ENCODE data around the gene PRKCE.

PRKCE gene

DNA sequence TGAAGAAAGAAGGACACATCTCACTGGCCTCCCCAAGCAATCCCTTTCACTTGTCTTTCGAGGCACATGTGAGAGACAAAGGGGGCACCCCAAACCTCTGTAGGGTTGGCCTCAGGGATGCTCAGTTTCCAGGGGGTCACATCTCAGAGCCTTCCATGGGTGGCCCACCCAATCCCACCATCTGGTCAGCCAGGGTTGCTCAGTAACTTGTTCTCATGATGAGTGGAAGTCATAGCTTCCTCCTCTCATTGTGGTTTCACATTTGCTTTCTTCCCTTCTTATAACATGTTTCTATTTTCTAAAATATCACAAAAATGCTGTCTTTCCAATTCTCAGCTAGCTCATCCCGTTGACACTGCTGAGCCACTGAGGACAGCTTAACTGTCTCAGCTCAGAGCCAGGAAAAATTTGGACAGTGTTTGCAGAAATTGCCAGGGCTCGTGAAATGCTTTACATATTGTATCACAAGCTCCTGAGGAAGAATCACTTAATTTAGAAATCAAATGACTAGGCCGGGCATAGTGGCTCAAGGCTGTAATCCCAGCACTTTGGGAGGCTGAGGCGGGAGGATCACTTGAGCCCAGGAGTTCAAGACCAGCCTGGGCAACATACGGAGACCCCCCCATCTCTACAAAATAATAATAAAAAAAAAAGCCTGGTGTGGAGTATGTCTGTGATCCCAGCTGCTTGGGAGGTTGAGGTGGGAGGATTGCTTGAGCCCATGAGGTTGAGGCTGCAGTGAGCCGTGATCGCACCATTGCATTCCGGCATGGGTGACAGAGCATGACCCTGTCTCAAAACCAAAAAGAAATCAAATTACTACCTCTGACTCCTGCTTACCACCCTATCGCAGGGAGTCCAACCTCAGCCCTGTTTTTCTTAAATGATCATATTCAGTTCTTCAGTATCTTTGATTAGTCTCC, 129.3 kb downstream of the PRKCE start:
- DNase-seq (ENCODE audit: low read depth in 2 of 2): no peak

GRCh38 chr2:45781464-45781811, 130.0 kb downstream of the PRKCE start:
- no peak for DNase-seq (ENCODE audit: low read depth in 2 of 2)

DNA sequence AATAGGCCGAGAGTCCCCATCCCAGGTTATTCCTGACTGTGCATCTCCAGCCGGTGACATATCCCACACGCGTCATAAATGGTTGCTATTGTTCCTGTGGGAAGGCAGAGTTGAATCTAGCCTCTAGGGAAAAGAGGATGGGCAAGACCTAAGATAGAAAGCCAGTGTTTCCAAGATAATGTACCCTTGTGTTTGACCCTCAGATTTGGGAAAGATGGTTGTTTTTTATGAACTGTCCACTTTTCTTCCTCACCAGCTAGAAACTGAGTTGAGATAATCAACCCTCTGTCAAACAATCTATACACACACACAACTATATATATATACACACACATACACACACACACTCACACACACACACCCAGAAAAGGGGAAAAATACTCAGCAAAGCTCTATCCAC, 131.0 kb downstream of the PRKCE start:
- no peak for DNase-seq (ENCODE audit: low read depth in 2 of 2)

DNA sequence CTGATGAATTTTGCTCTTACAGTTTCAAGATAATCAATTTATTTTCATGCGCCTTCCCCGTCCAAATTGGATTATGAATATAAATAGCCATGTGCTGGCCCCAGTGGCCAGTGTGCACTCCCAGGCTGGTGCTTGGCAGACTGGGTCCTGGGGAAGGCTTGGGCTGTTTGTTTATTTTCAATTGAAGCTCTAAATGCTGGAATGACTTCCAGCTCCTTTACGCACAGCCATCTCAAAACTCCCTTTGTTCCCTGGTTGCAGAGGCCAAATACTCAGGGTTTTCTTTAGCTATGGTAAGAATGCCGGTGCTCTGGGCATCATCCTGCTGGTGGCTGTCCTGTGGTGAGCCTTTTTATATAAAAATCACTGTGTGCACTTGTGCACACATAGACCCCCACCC, 131.5 kb downstream of the PRKCE start:
- DNase-seq (ENCODE audit: low read depth in 2 of 2): no peak

DNA sequence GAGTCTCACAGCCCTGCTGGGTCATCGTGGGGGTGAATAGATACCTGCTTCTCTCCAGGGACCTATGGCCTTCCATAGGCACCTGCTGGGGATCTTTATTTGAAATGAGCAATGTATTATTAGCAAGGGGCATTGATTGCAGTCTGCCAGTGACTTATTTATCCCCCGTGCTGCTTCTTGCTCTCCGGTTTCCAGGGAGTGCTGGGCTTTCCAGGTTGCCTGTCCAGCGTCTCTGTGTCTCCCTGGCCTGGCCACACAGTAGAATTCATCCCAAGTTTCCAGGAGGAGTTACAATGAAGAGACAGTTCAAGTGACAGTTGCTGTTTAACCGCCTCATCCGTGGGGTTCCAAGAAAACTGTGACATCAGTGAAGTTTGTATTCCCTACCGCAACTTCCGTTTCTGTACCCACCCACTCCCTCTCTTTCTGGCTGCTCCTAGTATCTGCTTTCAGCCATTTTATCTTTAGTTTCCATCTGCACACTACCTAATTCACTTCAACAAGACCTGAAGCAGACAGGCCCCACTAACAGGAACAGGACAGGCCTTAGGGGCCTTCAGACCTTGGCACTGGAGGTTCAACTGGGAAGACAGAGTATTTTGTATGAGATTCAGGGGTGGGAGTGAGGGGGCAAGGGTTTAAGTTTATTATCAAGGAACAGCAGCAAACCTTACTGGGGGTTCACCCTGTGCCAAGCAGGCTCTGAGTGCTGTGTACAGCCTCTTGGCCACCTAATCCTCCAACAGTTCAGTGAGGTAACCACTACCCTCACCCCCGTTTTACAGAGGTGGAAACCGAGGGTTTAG, 134.8 kb downstream of the PRKCE start:
- DNase-seq (ENCODE audit: low read depth in 2 of 2): no peak

GRCh38 chr2:45786836-45787357, 135.4 kb downstream of the PRKCE start:
- DNase-seq (ENCODE audit: low read depth in 2 of 2): no peak

DNA sequence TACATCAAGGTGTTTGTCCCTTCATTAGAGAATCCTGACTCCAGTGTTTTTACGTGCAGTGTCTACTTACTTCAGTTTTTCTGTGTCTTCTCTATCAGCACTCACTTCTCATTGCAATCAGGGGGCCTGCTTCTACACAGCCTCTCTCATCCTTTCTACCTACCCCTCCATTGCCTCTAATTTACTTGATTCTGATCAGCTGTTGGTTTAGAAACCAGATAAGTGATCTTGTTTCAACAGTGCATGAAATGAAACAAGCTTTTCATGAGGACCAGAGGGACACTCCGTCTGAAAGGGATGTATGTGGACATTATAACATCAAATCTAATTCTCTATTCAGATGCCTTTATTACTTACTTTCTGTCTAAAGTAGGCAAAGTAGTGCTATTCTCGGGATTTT, 136.9 kb downstream of the PRKCE start:
- DNase-seq (ENCODE audit: low read depth in 2 of 2): no peak

DNA sequence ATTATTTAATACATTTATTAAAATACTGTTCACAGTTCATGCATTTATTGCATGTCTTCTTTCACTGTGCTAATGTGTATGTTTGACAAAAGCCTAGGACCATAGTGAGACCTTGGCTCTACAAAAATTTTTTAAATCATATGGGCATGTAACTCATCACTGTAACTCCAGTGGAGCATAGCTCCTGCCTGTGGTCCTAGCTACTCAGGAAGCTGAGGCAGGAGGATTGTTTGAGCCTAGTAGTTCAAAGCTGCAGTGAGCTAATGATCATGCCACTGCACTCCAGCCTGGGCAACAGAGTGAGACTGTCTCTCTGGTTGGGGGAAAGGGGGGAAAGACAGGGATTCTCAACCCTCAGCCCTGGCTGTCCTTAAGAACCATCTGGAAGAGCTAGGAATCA, 137.8 kb downstream of the PRKCE start:
- no peak for DNase-seq (ENCODE audit: low read depth in 2 of 2)

DNA sequence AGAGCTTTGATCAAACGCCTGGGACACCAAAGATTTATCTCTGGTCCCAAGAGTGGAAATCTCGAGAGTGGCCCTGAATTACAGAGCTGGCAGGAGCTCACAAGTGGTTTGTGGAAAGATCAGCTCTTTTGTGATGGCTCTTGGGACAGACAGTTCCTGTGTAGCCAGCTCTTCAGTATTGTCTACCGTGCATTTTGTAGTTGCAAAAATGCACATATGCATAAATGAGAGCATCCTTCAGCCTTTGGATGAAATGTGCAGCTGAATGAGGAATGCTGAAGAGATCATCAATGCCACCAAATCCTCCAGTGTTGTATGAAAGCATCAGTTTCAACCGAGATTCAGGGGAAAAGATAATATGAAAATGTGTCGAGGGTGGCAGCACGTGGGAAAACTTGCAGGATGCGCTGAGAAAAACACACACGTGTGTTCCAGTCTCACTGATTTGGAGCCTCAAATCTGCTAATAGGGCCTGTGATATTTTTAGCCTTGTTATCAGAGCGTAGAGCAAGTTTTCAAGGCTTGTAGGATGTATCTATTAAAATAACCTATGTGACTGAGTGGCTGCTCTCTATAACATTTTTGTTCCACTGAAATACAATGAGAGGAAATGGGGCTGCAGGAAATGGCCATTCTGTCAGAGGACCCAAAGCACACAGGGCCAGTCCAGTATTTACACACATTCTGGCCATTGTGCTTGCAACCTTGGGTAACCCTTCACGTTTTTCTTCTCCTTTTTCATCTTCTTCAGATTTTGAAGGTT, 138.7 kb downstream of the PRKCE start:
- no peak for DNase-seq (ENCODE audit: low read depth in 2 of 2)

GRCh38 chr2:45793305-45793962, 142.0 kb downstream of the PRKCE start:
- DNase-seq (ENCODE audit: low read depth in 2 of 2): no peak

- DNase-seq (ENCODE audit: low read depth in 2 of 2): no peak
Observed at GRCh38 chr2:45794134-45794617, 142.7 kb downstream of the PRKCE start.

- no peak for DNase-seq (ENCODE audit: low read depth in 2 of 2)
Observed at GRCh38 chr2:45796500-45796899, 145.0 kb downstream of the PRKCE start.

DNA sequence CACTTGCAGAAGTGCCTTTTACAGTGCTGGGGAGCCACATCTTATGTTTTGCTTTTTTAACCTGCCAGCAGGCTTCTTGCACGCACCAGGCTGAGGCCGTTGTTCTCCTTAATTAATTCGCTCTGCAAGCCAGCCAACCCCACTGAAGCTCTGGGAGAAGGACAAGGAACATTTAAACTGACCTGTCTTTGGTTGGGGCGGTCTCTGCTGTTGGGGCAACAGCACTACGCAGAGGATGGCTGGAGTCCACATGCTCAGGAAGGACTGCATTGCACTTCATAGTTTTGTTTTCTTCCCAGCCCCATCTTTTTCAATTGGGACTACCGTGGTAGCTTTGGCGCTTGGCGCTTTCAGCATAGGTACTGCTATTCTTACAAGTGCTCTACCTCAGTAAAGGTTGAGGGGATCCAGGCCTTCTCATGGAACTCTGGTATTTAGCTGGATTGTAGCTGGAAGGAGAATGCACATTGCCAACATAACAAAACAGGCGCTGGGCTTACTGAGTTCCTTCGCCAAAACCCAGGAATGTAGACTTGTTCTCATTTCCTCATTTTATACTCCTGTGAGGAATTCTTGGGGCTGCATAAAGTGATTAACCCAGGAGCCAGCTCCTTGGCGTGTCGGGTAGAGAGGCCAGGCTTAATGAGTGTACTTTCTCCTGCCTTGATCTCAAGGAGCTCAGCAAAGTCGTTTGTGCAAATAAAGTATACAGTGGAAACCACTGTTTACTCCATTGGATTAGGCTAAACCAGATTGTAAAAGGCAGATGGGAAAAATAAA, 146.2 kb downstream of the PRKCE start:
- no peak for DNase-seq (ENCODE audit: low read depth in 2 of 2)

DNA sequence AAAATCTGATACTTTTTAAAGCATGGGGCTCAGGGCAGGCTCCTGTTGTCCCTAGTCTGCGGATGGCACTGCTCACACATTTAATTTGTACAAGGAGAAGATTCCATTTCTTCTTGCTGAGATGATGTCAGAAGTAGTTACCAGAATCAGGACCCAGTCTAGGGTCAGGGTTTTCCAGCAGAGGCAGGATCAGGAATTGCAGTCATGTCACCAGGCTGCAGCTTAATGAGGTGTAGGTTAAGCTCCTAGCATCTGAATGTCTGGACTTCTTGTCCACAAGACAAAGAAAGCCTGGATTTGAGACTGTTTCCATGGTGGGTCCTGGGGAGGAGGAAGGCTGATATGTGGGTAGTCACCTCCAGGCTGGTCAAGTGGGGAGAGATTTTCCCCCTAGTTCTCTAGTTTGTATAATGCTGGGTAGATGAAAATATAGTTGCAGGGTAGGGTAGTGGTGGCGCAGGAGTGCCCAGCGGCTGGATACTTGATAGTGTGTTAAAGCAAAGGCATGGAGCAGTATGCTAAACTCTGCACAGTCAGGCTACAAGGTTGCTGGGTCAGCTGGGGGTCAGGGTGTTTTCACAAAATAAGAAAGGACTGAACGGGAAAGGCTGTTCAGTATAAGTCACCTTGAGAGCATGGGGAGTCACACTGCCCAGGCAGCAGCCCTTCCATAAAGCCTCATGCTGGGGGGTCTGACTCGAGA, 148.4 kb downstream of the PRKCE start:
- DNase-seq (ENCODE audit: low read depth in 2 of 2): no peak

GRCh38 chr2:45802499-45803138, 151.1 kb downstream of the PRKCE start:
- no peak for DNase-seq (ENCODE audit: low read depth in 2 of 2)

- no peak for DNase-seq (ENCODE audit: low read depth in 2 of 2)
Observed at GRCh38 chr2:45804987-45805755, 153.7 kb downstream of the PRKCE start.

GRCh38 chr2:45806563-45807358, 155.3 kb downstream of the PRKCE start:
- no peak for DNase-seq (ENCODE audit: low read depth in 2 of 2)

GRCh38 chr2:45808294-45808800, 156.9 kb downstream of the PRKCE start:
- DNase-seq (ENCODE audit: low read depth in 2 of 2): no peak
